ENCODE measurements around the gene DAO. TPM values are rescaled to one million over a fixed set of nuclear protein-coding genes. Genes with fewer than 3 reads are reported as not detected.

Gene DAO
- total RNA-seq, 2 donors from 2014 or later, result not detected

GRCh38 chr12:108918206-108918605, 38.3 kb downstream of the DAO start:
- Histone ChIP-seq H3K27me3 (no peaks in the 10 kb centered on the region), H3K4me3 (no peak overlapping the region), H3K4me1 (peaks cover 0 to 8% of the 10 kb centered on the region in 2 donors), H3K27ac (no peak overlapping the region), H3K36me3 (no peaks in the 10 kb centered on the region), H3K9me3 (peaks cover 0 to 12% of the 10 kb centered on the region in 2 donors)
- no peak for TF ChIP-seq CTCF (IDR thresholded peaks at IDR 0.05)
- no peak for DNase-seq (ENCODE audit: low spot score)

- Histone ChIP-seq H3K4me1 (peaks cover 0 to under 1% of the 10 kb centered on the region in 2 donors), H3K27me3 (no peaks in the 10 kb centered on the region), H3K4me3 (no peak overlapping the region), H3K36me3 (no peaks in the 10 kb centered on the region), H3K27ac (no peak overlapping the region), H3K9me3 (peaks cover 0 to 12% of the 10 kb centered on the region in 2 donors)
- no peak for TF ChIP-seq CTCF (IDR thresholded peaks at IDR 0.05)
- no peak for DNase-seq (ENCODE audit: low spot score)
Measured at GRCh38 chr12:108918960-108919642, 39.2 kb downstream of the DAO start.

- no peaks in the 10 kb centered on the region for H3K36me3 ChIP-seq
- peaks cover 0 to 12% of the 10 kb centered on the region in 2 donors for H3K9me3 ChIP-seq
- H3K27me3 ChIP-seq, result no peaks in the 10 kb centered on the region
- no peak overlapping the region for H3K4me3 ChIP-seq
- no peaks in the 10 kb centered on the region for H3K4me1 ChIP-seq
- no peak for DNase-seq (ENCODE audit: low spot score)
- no peak for TF ChIP-seq CTCF (IDR thresholded peaks at IDR 0.05)
- no peak overlapping the region for H3K27ac ChIP-seq
Measured at GRCh38 chr12:108921946-108922345, 42.1 kb downstream of the DAO start.

GRCh38 chr12:108922918-108923317, 43.0 kb downstream of the DAO start:
- DNase-seq (ENCODE audit: low spot score), result no peak
- no peaks in the 10 kb centered on the region for H3K4me1 ChIP-seq
- no peak overlapping the region for H3K4me3 ChIP-seq
- H3K27ac ChIP-seq, result no peak overlapping the region
- TF ChIP-seq CTCF (IDR thresholded peaks at IDR 0.05), result no peak
- H3K9me3 ChIP-seq, result peaks cover 0 to 12% of the 10 kb centered on the region in 2 donors
- H3K36me3 ChIP-seq, result no peaks in the 10 kb centered on the region
- H3K27me3 ChIP-seq, result no peaks in the 10 kb centered on the region

- Histone ChIP-seq H3K4me3 (no peak overlapping the region), H3K36me3 (no peaks in the 10 kb centered on the region), H3K9me3 (no peaks in the 10 kb centered on the region), H3K4me1 (no peaks in the 10 kb centered on the region), H3K27ac (no peak overlapping the region), H3K27me3 (no peaks in the 10 kb centered on the region)
- no peak for TF ChIP-seq CTCF (IDR thresholded peaks at IDR 0.05)
- no peak for DNase-seq (ENCODE audit: low spot score)
Measured at GRCh38 chr12:108928695-108929094, 48.8 kb downstream of the DAO start.

- TF ChIP-seq CTCF (IDR thresholded peaks at IDR 0.05), result no peak
- H3K9me3 ChIP-seq, result no peaks in the 10 kb centered on the region
- H3K4me3 ChIP-seq, result no peak overlapping the region
- no peaks in the 10 kb centered on the region for H3K36me3 ChIP-seq
- no peaks in the 10 kb centered on the region for H3K27me3 ChIP-seq
- H3K27ac ChIP-seq, result no peak overlapping the region
- no peaks in the 10 kb centered on the region for H3K4me1 ChIP-seq
- no peak for DNase-seq (ENCODE audit: low spot score)
Measured at GRCh38 chr12:108930155-108930554, 50.3 kb downstream of the DAO start.

Data from right atrium auricular region (tissue), 2 donors.